GM12865 (cell line): ENCODE results near the gene MRPL20.

Experiments used
- DNase-seq: peaks from one replicate; pipeline ENCODE4 v3.0.0; 2010; ENCODE audit warnings: low read depth
- H3K4me3 ChIP-seq: 2 replicates; pipeline ENCODE4 v1.5.1; 2011; ENCODE audit warnings: mild to moderate bottlenecking, low read depth, low read length, control low read depth
- TF ChIP-seq, protein P1 (sequence below): IDR thresholded peaks from 2 replicates; pipeline ENCODE4 v1.5.1; 2011; ENCODE audit warnings: low read length, control low read depth, low read depth, inconsistent platforms; ENCODE audit not compliant: insufficient read depth; ENCODE audit errors: missing control alignments

Gene MRPL20

DNA sequence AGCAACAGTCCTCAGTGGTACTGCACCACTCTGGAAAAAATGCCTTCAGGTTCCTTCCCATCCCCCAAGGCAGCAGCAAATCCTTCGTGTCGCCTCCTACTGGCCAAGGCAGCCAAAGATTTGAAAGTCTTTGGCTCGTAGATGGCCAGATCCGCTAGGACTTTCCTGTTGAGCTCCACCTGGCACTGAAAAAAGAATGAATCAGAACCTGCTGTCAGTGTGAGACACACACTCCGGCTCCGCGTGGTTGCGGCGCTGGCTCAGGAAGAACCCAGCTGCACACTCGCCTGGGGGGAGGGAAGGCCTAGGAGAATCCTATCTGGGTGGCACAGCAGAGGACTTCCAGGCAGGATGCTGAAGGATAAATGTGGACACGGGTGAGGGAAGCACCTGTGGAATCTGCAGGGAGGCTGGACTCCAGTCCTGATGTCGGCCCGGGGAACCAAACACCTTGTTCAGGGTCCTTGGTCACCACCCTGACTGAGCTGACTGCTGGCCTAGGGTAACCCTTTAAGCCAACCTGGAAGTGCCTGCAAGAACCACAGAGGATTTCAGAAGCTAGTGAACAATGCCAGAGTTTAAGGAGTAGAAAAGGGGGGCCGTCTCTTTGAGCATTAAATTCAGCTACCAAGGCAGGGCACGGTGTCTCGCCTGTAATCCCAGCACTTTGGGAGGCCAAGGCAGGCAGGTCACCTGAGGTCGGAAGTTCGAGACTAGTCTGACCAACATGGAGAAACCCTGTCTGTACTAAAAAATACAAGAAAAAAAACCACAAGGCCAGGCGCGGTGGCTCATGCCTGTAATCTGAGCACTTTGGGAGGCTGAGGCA lies 4.8 kb downstream of the MRPL20 start:
- DNase-seq = peak; percentile 64

DNA sequence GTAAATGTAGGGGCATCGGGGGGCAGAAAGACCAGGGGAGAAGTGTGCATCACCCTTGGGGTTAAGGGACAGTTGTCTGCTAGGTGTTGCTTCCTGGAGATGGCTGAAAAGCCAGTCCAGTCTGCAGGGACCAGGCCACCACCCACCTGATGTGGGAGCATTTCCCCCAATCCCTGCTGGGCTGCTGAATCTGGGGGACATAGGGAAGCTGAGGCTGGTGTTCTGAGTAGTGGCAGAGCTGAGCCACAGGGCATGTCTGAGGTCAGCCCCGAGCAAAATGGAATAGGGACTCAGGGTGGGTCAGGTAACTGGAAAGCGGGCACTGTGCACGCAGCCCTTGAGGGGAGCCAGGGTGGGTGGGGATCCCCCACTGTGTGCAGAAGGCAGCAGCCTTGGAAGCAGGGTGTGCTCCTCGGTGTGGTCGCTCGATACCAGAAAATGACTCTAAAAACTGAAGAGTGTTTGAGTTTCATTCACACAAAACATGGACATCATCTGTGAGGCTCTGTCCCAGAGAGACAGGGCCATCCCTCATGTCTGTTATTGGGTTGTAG lies 5.6 kb downstream of the MRPL20 start:
- TF ChIP-seq, protein P1, sequence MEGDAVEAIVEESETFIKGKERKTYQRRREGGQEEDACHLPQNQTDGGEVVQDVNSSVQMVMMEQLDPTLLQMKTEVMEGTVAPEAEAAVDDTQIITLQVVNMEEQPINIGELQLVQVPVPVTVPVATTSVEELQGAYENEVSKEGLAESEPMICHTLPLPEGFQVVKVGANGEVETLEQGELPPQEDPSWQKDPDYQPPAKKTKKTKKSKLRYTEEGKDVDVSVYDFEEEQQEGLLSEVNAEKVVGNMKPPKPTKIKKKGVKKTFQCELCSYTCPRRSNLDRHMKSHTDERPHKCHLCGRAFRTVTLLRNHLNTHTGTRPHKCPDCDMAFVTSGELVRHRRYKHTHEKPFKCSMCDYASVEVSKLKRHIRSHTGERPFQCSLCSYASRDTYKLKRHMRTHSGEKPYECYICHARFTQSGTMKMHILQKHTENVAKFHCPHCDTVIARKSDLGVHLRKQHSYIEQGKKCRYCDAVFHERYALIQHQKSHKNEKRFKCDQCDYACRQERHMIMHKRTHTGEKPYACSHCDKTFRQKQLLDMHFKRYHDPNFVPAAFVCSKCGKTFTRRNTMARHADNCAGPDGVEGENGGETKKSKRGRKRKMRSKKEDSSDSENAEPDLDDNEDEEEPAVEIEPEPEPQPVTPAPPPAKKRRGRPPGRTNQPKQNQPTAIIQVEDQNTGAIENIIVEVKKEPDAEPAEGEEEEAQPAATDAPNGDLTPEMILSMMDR = no peak
- no peak overlapping the region for H3K4me3 ChIP-seq

More for the DNA sequence above, 4.8 kb downstream of the MRPL20 start:
- no peak overlapping the region for H3K4me3 ChIP-seq
- TF ChIP-seq, protein P1 = peak; percentile 76

DNA sequence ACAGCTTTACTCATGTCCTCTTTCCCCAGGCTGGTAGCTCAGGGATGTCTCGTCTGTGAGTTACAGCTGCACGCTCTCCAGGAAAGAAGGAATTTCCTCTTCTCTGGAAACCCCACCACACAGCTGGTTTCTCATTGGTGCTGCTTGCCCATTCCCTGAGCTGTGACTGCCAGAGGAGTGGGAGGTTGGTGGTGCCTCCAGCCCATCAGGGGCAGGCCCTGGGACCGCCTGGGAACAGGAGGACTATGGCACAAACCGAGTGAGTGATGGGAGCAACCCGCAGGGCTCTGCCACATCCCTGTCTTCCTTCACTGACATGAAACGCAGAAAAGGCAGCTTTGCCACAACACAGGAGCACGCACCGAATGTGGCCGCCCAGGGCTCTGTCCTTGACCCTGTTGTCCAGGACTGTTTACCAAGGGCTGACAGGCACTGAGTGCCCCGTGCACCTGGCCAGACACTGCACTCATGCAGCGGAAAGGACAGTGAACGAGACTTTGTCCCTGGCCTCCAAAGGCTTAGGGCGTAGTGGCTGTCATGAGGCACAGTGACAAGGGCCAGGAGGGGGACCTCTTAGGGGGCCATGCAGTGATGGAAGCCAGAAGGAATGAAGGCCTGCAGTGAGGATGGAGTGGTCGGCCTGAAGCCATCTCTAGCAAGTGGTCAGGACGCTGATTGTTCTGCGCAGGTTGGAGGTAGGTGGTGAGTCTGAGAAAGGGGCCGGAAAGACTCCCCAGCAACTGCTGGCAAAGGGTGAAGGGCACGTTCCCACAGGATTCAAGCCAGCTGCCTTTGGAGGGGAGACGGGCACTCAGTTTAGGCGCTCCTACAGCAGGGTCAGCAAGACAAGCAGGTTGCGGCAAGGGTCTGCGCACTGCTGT lies 6.3 kb downstream of the MRPL20 start:
- DNase-seq = no peak
- H3K4me3 ChIP-seq = peak overlapping the region; percentile 81
- TF ChIP-seq, protein P1 = no peak

More for the DNA sequence above, 5.6 kb downstream of the MRPL20 start:
- DNase-seq = no peak

DNA sequence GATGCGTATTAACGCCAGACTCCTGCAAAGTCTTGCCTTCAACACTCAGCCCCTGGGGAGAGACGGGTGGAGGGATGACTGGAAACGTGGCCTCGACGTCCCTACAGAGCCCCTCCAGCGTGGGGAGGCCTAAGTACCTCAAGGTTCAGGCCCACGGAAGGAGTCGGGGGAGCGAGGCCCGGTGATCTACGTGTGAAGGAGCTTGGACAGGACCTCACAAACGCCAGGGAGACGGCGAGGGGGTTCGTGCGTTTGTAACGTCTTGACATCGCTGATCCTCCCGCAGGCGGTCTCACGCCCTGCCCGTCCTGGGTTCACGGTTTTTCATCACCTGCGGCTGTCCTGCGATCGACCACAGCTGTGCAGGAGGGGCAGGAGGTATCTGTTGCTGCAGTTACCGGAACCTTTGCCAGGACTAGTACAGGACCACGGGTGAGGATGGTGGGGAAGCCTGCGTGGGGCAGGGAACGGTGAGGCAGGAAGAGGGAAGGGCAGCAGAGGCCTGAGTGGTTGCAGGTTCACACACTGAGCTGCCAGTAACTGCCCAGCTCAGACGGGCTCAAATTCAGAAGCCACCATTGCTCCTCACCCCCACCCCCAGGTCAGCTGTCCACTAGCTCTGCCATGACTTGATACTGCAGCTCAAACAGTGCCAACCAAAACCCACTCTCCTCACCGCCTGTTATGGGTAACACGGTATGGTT lies 7.1 kb downstream of the MRPL20 start:
- TF ChIP-seq, protein P1 = no peak
- peak; percentile 57 for DNase-seq
- peak overlapping the region; percentile 81 for H3K4me3 ChIP-seq

DNA sequence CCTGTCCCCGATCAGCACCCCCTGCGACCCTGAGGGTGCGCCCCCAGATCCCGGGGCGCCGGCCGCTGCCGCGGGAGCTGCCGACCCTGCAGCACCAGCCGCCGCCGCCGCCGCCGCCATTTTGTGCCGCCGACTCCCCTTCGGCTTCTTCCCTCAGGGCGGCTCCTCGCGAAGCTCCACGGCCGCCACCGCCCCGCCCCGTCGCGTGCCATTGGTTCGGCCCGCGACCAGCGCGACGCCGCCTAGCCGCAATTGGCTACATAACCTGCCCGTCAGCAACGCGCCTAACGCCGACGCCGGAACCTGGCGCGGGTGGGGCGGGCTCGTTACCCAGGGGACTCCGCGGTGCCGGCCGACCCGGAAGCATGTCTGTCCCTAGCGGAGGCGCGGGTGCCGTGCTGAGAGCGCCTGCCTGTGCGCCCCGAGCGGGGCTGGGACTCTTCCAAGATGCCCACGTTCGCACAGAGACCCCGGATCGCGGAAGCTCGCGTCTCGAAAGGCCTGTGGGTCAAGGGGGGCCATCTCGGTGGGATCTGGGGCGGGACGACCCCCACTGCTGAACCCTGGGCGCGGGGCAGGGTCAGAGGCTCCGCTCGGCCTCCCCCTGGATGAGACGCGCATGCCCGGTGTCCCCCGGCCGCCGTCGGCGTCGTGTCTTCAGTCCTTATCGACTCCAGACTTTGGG lies 7.8 kb downstream of the MRPL20 start, which contains the start of gene CCNL2:
Gene CCNL2 (minus strand): TSS at position 149 of the 685 bp plus-strand sequence. CDS start 29 bp downstream, at position 120.
- peak within 1 kb of the TSS; percentile 81 for H3K4me3 ChIP-seq
- DNase-seq = peak; percentile 100

More for the DNA sequence above, 7.8 kb downstream of the MRPL20 start, which contains the start of gene CCNL2:
- TF ChIP-seq, protein P1 = peak; percentile 58
